H1 (cell line): ENCODE measurements around the gene ETF1. TPM values are rescaled to one million over a fixed set of nuclear protein-coding genes. Genes with fewer than 3 reads are reported as not detected.

Source experiments
- ASH2L ChIP-seq: fragments of 200-600, 300-600 bp; sonication (generic); IDR thresholded peaks from one replicate; pipeline ENCODE4 v1.7.1; 2017; ENCODE audit warnings: low read length
- ATF2 ChIP-seq: IDR thresholded peaks from 2 replicates; pipeline ENCODE4 v1.6.1; 2012; ENCODE audit warnings: low read length, inconsistent platforms
- BACH1 ChIP-seq: IDR thresholded peaks from 2 replicates; pipeline ENCODE4 v1.6.1; 2012; ENCODE audit warnings: low read length, improper control_type of control experiment
- CBX5 ChIP-seq: fragments of 300-800, 300-1000 bp; sonication (generic); IDR thresholded peaks from 2 replicates; pipeline ENCODE4 v1.7.1; 2016; ENCODE audit warnings: antibody characterized with exemption, low read length, low read depth
- CEBPB ChIP-seq: IDR thresholded peaks from 2 replicates; pipeline ENCODE4 v1.6.1; 2012; ENCODE audit warnings: low read depth, low read length
- CHD1 ChIP-seq: IDR thresholded peaks from 2 replicates; pipeline ENCODE4 v1.6.1; 2012; ENCODE audit warnings: low read depth, low read length, improper control_type of control experiment
- CTBP2 ChIP-seq: IDR thresholded peaks from 2 replicates; pipeline ENCODE4 v1.7.0; 2011; ENCODE audit warnings: borderline replicate concordance, mild to moderate bottlenecking, moderate library complexity, mixed read lengths, low read length; ENCODE audit not compliant: insufficient read depth, insufficient read length
- FOSL1 ChIP-seq: IDR thresholded peaks from 2 replicates; pipeline ENCODE4 v1.6.1; 2011; ENCODE audit warnings: mild to moderate bottlenecking, low read depth, low read length, moderate library complexity; ENCODE audit not compliant: insufficient read depth
- HDAC2 ChIP-seq, 2 experiments: fragments of 300-600 bp in 1 of 2; sonication (generic) in 1 of 2; IDR thresholded peaks; 2 replicates each; pipeline ENCODE4 v1.6.1; 2011 to 2012; ENCODE audit warnings: low read depth in 2 of 2, low read length in 2 of 2, mild to moderate bottlenecking in 2 of 2, moderate library complexity in 2 of 2, borderline replicate concordance in 1 of 2, inconsistent platforms in 1 of 2
- HDAC6 ChIP-seq: IDR thresholded peaks from one replicate; pipeline ENCODE4 v1.7.1; 2012; ENCODE audit warnings: low read depth, mild to moderate bottlenecking, inconsistent platforms, low read length, moderate library complexity
- JUND ChIP-seq: IDR thresholded peaks from 2 replicates; pipeline ENCODE4 v1.6.1; 2011; ENCODE audit warnings: mild to moderate bottlenecking, improper control_type of control experiment, low read length
- KDM4A ChIP-seq: IDR thresholded peaks from one replicate; pipeline ENCODE4 v1.7.1; 2012; ENCODE audit warnings: low read depth, mild to moderate bottlenecking, moderate library complexity, low read length, inconsistent platforms; ENCODE audit not compliant: severe bottlenecking
- MAFK ChIP-seq: IDR thresholded peaks from 2 replicates; pipeline ENCODE4 v1.6.1; 2012; ENCODE audit warnings: low read depth, mild to moderate bottlenecking, improper control_type of control experiment, low read length
- POLR2A ChIP-seq, 2 experiments: IDR thresholded peaks; 1 replicate in 1 of 2; 2 replicates in 1 of 2; pipeline ENCODE4 v1.6.1; 2011; ENCODE audit warnings: low read depth in 2 of 2, low read length in 2 of 2, mild to moderate bottlenecking in 2 of 2; ENCODE audit errors: control extremely low read depth in 1 of 2
- POLR2AphosphoS5 ChIP-seq: IDR thresholded peaks from 2 replicates; pipeline ENCODE4 v1.6.1; 2011; ENCODE audit warnings: low read depth, low read length
- RAD21 ChIP-seq, 2 experiments: IDR thresholded peaks in 1 of 2; conservative IDR thresholded peaks in 1 of 2; 2 replicates each; pipeline ENCODE4 v1.6.1; 2011; ENCODE audit warnings: low read depth in 2 of 2, low read length in 2 of 2, improper control_type of control experiment in 1 of 2, inconsistent platforms in 1 of 2, mild to moderate bottlenecking in 1 of 2, moderate library complexity in 1 of 2
- SAP30 ChIP-seq: fragments of 300-600 bp; sonication (generic); IDR thresholded peaks from 2 replicates; pipeline ENCODE4 v1.7.1; 2012; ENCODE audit warnings: low read length, moderate library complexity, mild to moderate bottlenecking, inconsistent platforms; ENCODE audit not compliant: insufficient read depth, insufficient replicate concordance
- SP2 ChIP-seq: IDR thresholded peaks from 2 replicates; pipeline ENCODE4 v1.6.1; 2012; ENCODE audit warnings: mild to moderate bottlenecking, low read length, inconsistent platforms
- SP4 ChIP-seq: IDR thresholded peaks from 2 replicates; pipeline ENCODE4 v1.6.1; 2012; ENCODE audit warnings: low read length, inconsistent platforms
- TAF7 ChIP-seq: optimal IDR thresholded peaks from 2 replicates; pipeline ENCODE3; 2011; ENCODE audit warnings: low read depth, mild to moderate bottlenecking, inconsistent platforms, low read length, moderate library complexity, borderline replicate concordance
- TBP ChIP-seq: IDR thresholded peaks from 2 replicates; pipeline ENCODE4 v1.6.1; 2011; ENCODE audit warnings: low read depth, low read length, improper control_type of control experiment
- TCF12 ChIP-seq: IDR thresholded peaks from 2 replicates; pipeline ENCODE4 v1.6.1; 2011; ENCODE audit warnings: low read depth, mild to moderate bottlenecking, low read length
- TEAD4 ChIP-seq: IDR thresholded peaks from 2 replicates; pipeline ENCODE4 v1.6.1; 2012; ENCODE audit warnings: low read depth, low read length, inconsistent platforms, mixed read lengths
- polyA plus RNA-seq, 7 experiments: library from polyadenylated mRNA; depleted of rRNA in 3 of 7; stranded (reverse) in 5 of 7; unstranded in 2 of 7; fragments of >200 nt in 5 of 7; fragments of 200-250 nt in 2 of 7; gene quantifications; 1 replicate in 5 of 7; 2 replicates in 1 of 7; 4 replicates in 1 of 7; pipeline versions ENCODE4 v1.2.1 to v1.2.3, GENCODE V29; 2011 to 2013; ENCODE audit warnings: missing spikeins in 2 of 7, mixed read lengths in 2 of 7
- total RNA-seq: library from RNA; stranded (reverse); fragmentation: NEBNext Ultra II Directional; extraction: Animal tissue kit (Norgen Biotek cat#: 25700); gene quantifications from 2 replicates; pipeline ENCODE4 v1.2.1, GENCODE V29; 2021

The ETF1 gene
- total and polyA plus RNA-seq, 2 of the 8 experiments (the other 6 are each of a cell fraction or from before 2014, with no cell fraction given), result 50.5 to 168 TPM

- no peak for TF ChIP-seq CBX5
- TF ChIP-seq TCF12, result peak; percentile 57; the same call in 1 of the 2 replicates
- TF ChIP-seq RAD21 (IDR thresholded peaks at IDR 0.05 in 1 of 2, conservative IDR thresholded peaks at IDR 0.05 in 1 of 2; ENCODE audit: low read depth in 2 of 2, low read length in 2 of 2), result no peak
- TF ChIP-seq ATF2, result peak; percentile 96
- no peak for TF ChIP-seq CEBPB
- no peak for TF ChIP-seq TBP
- no peak for TF ChIP-seq BACH1
- peak; percentile 30 for TF ChIP-seq KDM4A
- TF ChIP-seq TAF7, result peak; percentile 93
- no peak for TF ChIP-seq HDAC2 (IDR thresholded peaks at IDR 0.05; ENCODE audit: borderline replicate concordance in 1 of 2, low read depth in 2 of 2, low read length in 2 of 2)
- TF ChIP-seq FOSL1, result no peak
- no peak for TF ChIP-seq CHD1
- TF ChIP-seq SAP30, result no peak
- TF ChIP-seq JUND, result no peak; the same call in 1 of the 2 replicates
- TF ChIP-seq HDAC6, result peak; percentile 76
- TF ChIP-seq POLR2A (IDR thresholded peaks at IDR 0.05; ENCODE audit: control extremely low read depth in 1 of 2, low read depth in 2 of 2, low read length in 2 of 2), result peak in 1 of 2 experiments; percentile 93; a peak in 2 of 3 replicates
- no peak for TF ChIP-seq MAFK
- peak; percentile 92 for TF ChIP-seq POLR2AphosphoS5
- peak; percentile 5; the same call in 1 of the 2 replicates for TF ChIP-seq SP4
- TF ChIP-seq ASH2L, result no peak
- TF ChIP-seq CTBP2, result no peak
- TF ChIP-seq SP2, result no peak
- peak; percentile 47; the same call in 1 of the 2 replicates for TF ChIP-seq TEAD4
Observed at GRCh38 chr5:138469540-138470321, 73.3 kb downstream of the ETF1 start (continued).
